Stimulated activated CD4-positive, alpha-beta T cell treated with anti-CD3 and anti-CD28 coated beads, Interleukin-4, amount 100 ng/mL, for 1 hour (primary cell): ENCODE data around the gene SLC6A7.

ENCODE experiments used
- DNase-seq: peaks from one replicate; pipeline ENCODE4 v3.0.0-alpha.2; 2020

The SLC6A7 gene

GRCh38 chr5:150175536-150175935 is 14.3 kb upstream of the SLC6A7 start:
- no peak for DNase-seq

- DNase-seq = no peak
Measured at GRCh38 chr5:150176745-150177477, 13.0 kb upstream of the SLC6A7 start.

- no peak for DNase-seq
Measured at GRCh38 chr5:150177721-150178120, 12.1 kb upstream of the SLC6A7 start.

DNA sequence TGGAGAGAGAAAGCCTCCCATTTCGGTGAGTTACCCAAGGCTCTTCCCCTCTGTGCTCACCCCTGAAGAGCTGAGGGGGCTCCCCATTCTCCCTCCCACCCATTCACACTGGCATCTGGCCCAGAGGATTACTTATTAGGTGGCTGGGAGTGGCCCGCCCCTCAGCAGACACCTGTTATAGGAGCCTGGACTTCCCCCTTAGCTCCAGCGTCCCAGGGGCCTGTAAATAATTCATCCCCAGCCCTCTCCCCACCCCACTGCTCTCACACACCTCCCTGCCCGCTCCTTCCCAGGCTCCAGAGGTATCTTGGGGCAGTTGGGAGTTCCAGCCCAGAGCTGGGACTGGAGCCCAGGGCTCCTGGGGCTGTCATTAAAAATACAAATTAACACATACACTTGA is 11.6 kb upstream of the SLC6A7 start:
- DNase-seq = no peak

- DNase-seq = no peak
Measured at GRCh38 chr5:150179019-150179620, 10.7 kb upstream of the SLC6A7 start.

DNA sequence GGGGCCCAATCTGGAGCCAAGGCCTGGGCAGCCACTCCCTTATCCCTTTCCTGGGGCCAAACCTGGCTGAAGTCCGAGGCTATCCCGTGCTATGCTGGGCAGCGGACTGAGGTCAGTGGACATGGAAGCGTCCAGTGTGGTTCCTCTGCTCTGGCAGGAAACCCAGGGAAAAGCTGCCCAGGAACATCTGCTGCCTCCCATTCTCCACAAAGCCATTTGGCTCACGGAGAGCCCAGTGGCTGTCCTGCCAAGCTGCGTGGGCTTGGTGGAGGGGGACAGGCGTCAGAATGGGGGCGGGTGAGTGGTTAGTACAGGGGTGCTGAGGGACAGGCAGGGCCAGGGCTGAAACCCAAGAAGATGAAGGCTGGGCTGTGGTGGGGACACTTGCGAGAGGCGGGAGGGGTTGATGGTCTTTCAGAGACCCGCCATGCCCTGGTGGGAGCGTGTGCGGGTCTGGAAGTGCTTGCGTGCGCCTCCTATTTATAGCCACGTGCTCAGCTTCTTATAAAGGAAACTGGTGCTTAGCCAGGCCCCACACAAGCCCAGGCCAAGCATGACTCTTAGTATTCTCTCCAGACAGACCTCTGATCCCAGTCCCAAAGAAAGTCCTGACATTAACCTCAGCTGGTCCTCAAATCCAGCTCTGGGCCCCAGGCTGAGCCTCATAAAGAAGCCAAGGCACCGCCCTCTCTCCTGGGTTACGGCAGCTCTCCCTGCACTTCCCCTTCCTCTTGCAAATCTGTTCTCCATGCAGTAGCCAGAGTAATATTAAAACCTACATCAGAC is 9.4 kb upstream of the SLC6A7 start:
- no peak for DNase-seq

DNA sequence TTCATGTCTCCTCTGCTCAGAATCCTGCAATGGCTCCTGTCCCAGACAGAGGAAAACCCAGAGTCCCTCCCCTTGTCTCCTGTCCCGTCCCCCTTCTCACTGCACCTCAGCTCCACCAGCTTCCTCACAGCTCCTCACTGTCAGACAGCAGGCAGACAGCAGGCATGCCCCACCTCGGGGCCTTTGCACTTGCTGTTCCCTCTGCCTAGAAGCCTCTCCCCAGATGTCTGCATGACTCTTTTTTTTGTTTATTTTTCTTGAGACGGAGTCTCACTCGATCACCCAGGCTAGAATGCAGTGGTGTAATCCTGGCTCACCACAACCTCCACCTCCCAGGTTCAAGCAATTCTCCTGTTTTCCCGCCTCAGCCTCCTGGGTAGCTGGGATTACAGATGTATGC is 8.8 kb upstream of the SLC6A7 start:
- no peak for DNase-seq

DNA sequence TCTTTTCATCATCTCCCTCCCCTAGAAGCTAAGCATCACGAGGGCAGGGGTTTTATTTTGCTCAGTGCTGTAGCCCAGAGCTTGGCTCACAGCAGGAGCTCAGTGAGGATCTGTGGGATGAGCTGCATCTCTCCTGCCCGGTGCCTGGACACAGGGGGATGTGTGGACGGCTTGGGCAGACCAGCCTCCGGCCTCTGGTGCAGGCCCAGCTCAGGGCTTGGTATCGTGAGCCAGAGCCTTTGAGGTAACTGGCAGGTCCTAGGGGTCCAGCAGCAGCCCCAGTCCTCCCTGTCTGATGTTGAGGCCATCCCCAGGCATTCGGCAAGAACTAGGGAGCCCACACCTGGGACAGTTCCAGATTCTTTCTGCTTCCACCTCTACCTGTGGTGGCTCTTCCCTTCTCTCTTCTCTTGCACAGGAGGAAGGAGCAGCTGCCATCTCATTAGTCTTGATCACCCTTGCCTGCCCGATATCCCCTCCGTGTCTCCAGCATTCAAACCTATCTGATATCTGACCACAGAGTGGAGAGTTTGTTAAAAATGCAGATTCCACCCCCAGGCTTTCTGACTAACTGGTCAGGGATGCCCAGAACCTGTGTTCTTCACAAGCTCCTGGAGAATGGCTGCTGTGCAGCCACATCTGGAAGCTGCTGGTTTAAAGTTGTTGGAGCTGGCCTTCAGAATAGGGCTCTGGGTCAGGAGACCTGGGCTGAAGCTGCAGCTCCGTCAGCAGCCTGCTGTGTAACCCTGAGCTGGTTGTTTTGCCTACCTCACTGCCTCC is 7.9 kb upstream of the SLC6A7 start:
- DNase-seq = no peak

- no peak for DNase-seq
Measured at GRCh38 chr5:150182774-150183173, 7.1 kb upstream of the SLC6A7 start.

GRCh38 chr5:150183436-150183835 is 6.4 kb upstream of the SLC6A7 start:
- DNase-seq = no peak

DNA sequence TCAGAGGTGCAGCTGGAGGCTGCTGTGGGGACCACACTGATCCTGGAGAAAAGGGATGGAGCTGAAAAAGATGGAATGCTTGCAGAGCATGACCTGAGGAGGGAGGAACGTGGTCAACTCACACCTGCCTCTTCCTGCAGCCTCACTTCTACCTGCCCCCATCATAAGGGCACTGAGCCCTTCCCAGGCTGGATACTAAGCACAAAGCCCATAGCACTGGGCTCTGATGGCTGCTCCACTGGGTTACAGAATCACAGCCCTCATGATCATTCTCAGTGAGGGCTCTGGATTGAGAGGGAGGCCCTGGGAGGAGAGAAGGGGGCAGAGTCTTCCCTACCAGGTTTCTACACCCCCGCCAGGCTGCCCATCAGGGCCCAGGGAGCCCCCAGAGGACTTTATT is 5.9 kb upstream of the SLC6A7 start:
- no peak for DNase-seq

DNA sequence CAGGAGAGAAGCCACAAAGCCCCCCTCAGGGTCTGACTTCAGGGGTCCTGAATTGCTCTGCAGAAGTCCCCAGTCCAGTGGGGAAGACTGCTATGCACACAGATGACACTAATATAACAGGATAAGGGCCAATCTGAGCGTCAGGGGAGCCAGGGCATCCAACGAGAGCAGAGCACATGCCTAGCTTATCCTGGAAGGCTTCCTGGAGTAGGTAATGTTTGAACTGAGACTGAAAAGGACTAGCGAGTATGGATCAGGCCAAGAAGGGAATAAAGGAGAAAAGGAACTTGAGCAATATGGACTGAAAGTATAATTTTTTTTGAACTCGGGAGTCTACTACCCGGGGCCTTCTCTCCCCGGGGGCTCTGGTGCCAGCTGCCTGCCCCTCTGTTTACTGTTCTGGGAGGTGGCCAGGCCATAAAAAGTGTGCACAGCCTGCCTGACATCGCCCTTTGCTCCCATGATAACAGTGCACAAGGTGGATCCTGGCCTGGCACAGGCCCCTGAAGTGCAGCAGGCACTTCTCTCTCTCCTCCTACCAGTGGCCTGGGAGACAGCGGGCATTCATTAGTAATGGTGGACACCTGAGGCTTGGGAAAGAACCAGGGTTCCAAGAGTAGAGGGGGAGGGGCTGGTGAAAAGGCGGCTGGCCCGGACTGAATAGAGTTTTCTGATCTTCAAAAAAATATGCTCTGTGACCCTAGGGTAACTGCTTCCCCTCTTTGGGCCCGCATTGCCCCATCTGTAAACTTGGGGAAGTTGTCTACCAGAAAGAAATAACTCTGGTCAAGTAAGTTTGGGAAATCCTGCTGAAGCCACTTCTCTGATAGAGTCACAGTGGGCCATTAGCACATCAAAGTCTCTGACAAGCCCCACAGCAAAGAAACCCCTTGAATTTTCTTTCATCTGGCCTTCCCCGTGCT is 4.6 kb upstream of the SLC6A7 start:
- no peak for DNase-seq

DNA sequence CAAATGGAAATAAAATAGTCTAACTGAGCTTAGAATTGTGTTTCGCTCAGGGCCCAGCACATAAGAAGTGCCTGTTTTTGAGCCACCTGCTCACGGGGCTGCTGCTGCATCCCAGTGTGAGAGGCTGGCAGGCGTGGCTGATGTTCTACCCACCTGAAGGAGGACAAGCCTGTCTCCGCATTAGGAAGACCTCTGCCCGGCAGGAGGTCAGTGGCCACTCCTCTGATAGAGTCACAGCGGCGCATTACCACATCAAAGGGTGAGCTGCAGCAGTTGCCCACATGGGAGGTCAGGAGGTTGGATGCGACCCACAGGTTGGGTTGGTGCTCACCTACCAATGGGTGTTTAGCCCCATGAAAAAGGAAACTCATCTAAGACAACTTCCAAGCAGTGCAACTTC is 3.7 kb upstream of the SLC6A7 start:
- DNase-seq = no peak

GRCh38 chr5:150186897-150187296 is 3.0 kb upstream of the SLC6A7 start:
- DNase-seq = no peak

- DNase-seq = no peak
Measured at GRCh38 chr5:150188146-150188842, 1.6 kb upstream of the SLC6A7 start.

DNA sequence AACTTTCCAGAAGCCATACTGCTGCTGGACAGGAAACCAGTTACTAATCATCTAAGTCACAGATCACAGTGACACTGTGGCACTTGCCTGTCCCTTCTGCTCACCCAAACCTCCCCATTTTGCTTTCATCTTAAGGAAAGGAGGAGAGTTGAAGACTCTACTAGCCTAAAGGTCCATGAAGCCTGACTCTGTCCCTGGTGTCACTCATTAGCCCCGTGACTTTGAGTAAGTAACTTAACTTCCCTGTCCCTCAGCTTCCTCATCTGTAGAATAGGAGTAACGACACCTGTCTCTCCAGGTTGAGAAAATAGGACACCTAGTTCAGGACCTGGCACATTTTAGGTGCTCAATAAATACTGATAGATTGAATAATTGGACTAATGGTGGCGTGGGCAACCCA is 536 bp upstream of the SLC6A7 start:
- no peak for DNase-seq

DNA sequence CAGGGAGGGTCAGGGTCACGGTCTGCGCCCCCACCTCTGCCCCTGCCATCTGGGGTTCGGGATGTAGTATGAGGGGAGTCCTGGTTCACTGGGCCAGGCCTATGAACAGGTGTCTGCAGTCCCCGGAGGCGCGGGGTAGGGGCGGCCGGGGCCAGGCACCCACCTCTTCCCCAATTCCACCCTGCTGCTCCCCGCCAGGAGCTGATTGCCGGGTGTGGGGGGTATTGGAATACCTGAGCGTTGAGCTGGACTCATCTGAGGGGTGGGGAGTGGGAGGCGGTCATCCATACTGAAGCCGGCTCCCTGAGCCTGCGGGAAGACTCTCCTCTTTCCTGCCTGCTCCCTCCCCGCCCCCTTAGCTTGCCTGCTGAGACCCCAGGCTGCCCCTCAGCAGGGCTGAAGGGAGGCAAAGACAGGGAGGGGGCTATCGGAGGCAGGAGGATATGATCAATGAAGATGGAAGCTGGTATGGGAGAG is 679 bp downstream of the SLC6A7 start:
- no peak for DNase-seq

DNA sequence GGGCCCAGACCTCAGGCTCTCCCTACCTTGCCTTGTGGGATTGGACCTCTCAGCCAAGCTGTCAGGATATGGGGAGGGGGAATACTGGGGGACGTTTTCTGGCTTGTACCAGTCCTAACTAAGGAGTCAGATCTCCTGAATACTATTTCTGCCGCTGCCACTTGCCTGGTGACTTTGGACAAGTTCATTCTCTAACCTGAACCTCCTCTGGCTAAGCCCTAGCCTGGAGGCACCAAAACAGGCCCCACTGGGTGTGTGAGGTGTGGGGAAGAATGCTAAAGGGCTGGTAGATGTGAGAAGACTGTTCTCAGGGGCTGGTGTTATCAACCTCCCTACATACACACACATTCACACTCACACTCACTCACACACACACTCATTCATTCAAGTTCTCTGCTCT is 1.1 kb downstream of the SLC6A7 start:
- no peak for DNase-seq

GRCh38 chr5:150192462-150192861 is 2.6 kb downstream of the SLC6A7 start:
- no peak for DNase-seq

- no peak for DNase-seq
Measured at GRCh38 chr5:150195736-150196485, 6.0 kb downstream of the SLC6A7 start.

DNA sequence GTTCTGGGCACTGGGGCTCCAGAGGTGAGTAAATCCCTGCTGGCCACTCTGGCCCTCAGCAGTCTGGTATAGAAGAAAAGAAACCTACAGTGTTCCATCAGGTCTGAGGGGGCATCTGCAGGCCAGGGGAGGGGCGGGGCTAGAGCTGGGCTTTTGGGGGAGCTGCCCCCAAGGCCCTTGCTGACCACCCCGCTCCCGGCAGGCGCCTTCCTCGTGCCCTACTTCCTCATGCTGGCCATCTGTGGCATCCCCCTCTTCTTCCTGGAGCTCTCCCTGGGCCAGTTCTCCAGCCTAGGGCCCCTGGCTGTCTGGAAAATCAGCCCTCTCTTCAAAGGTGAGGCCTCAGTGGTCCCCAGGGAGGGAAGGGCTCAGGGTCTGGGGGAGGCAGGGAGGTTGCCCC is 6.7 kb downstream of the SLC6A7 start:
- no peak for DNase-seq
